Lung (tissue), 12 donors: ENCODE results near the gene SSNA1. TPM values are rescaled to one million over a fixed set of nuclear protein-coding genes. Genes with fewer than 3 reads are reported as not detected.

ENCODE experiments used
- ATAC-seq: fragments of 200-7000 bp; cut with Tn5 transposase; one replicate; pipeline ENCODE4 v1.9.1; 2020; ENCODE audit warnings: moderate number of reproducible peaks; ENCODE audit not compliant: insufficient read depth, low FRiP score
- DNase-seq, 3 donors: peaks; one replicate each; pipeline ENCODE4 v3.0.0-alpha.2; 2013 to 2017
- H3K27ac ChIP-seq, 2 donors: one replicate each; pipeline ENCODE4 v1.5.1; 2013; ENCODE audit warnings: mild to moderate bottlenecking in 2 of 2, moderate library complexity in 2 of 2, control low read depth in 1 of 2, inconsistent platforms in 1 of 2, low read depth in 1 of 2, low read length in 1 of 2
- H3K27me3 ChIP-seq, 3 donors: one replicate each; pipeline ENCODE4 v1.5.1; 2013; ENCODE audit warnings: low read length in 2 of 3; ENCODE audit not compliant: control insufficient read depth in 3 of 3, insufficient read depth in 3 of 3
- H3K36me3 ChIP-seq, 4 donors: one replicate each; pipeline ENCODE4 v1.5.1; 2013; ENCODE audit warnings: low read length in 4 of 4, mild to moderate bottlenecking in 1 of 4, moderate library complexity in 1 of 4; ENCODE audit not compliant: control insufficient read depth in 4 of 4, insufficient read depth in 4 of 4
- H3K4me1 ChIP-seq, 5 donors: one replicate each; pipeline ENCODE4 v1.5.1; 2013; ENCODE audit warnings: low read length in 5 of 5, mild to moderate bottlenecking in 2 of 5, moderate library complexity in 1 of 5; ENCODE audit not compliant: control insufficient read depth in 5 of 5, insufficient read depth in 5 of 5
- H3K4me3 ChIP-seq: one replicate; pipeline ENCODE4 v1.5.1; 2013; ENCODE audit warnings: mild to moderate bottlenecking, control low read depth, moderate library complexity
- H3K9ac ChIP-seq, 2 donors: one replicate each; pipeline ENCODE4 v1.5.1; 2013; ENCODE audit warnings: low read length in 2 of 2, control low read depth in 1 of 2; ENCODE audit not compliant: insufficient read depth in 1 of 2
- H3K9me3 ChIP-seq, 4 donors: one replicate each; pipeline ENCODE4 v1.5.1; 2013; ENCODE audit warnings: low read length in 3 of 4, mild to moderate bottlenecking in 1 of 4, moderate library complexity in 1 of 4; ENCODE audit not compliant: control insufficient read depth in 4 of 4, insufficient read depth in 3 of 4
- WGBS, 2 donors: extraction: QIAGEN DNeasy Blood & Tissue Kit; methylation state at CpG; one replicate each; pipeline ENCODE4 v1.1.7; 2013; 5-methylcytosine and 5-hydroxymethylcytosine counted together
- polyA plus RNA-seq, 2 donors: library from polyadenylated mRNA; stranded (reverse); fragments of 200-250 nt; gene quantifications; one replicate each; pipeline ENCODE4 v1.2.1, GENCODE V29; 2013
- total RNA-seq, 2 donors: library from RNA; depleted of rRNA in 1 of 2; stranded (reverse); fragments of >200 nt in 1 of 2; gene quantifications; one replicate each; pipeline ENCODE4 v1.2.1, GENCODE V29; 2014 to 2021
- TF ChIP-seq, protein P1 (sequence below): IDR thresholded peaks from 2 replicates; pipeline ENCODE4 v1.5.1; 2012; ENCODE audit warnings: mild to moderate bottlenecking; ENCODE audit errors: control extremely low read depth, extremely low read depth
- donor health status: control.
- donor health status: control.
- donor health status: Bipolar disorder and iron deficiency.
- donor health status: healthy.
- donor health status: DM: yes; HTN: yes; CAD: no.

Gene SSNA1
- total and polyA plus RNA-seq, 4 donors: 40.8 to 144 (median 101) TPM

DNA sequence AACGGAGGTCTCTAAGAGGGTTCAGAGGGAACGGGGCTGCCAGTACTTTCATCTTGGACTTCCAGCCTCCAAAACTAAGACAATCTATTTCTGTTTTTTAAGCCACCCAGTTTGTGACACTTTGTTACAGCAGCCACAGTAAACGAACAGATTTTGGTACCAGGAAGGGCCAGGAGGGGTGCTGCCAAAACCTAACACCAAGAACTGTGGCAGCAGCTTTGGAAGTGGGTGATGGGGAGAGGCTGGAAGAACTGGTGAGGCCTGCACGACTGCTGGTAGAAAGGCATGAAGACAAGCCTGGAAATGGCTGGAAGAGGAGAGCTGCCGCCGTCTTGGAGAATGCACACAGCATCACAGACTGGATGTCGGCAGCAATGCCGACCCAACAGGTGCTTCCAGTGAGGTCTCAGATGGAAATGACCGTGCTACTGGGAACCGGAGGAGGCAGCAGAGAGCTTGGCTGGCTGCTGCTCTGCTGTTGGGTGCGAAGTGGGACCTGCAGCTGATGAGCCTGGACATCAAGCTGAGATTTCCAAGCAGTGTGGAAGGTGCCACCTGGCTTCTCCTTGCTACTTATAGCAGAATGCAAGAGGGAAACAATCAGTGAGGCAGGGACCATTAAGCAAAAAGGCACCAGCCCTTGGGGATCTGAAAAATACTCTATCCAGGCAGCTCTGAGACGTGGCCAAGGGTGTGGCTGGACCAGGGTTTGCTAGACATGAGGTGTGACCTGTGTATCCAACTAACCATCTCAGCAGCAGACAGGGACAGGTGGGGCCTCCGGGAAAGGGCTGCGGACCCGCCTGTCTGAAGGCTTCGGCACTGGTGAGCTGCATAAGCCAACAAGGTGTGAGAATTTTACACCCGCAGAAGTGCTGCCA is 11.9 kb upstream of the SSNA1 start:
- TF ChIP-seq, protein P1, sequence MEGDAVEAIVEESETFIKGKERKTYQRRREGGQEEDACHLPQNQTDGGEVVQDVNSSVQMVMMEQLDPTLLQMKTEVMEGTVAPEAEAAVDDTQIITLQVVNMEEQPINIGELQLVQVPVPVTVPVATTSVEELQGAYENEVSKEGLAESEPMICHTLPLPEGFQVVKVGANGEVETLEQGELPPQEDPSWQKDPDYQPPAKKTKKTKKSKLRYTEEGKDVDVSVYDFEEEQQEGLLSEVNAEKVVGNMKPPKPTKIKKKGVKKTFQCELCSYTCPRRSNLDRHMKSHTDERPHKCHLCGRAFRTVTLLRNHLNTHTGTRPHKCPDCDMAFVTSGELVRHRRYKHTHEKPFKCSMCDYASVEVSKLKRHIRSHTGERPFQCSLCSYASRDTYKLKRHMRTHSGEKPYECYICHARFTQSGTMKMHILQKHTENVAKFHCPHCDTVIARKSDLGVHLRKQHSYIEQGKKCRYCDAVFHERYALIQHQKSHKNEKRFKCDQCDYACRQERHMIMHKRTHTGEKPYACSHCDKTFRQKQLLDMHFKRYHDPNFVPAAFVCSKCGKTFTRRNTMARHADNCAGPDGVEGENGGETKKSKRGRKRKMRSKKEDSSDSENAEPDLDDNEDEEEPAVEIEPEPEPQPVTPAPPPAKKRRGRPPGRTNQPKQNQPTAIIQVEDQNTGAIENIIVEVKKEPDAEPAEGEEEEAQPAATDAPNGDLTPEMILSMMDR: no peak
- Histone ChIP-seq H3K27me3 (no peaks in the 10 kb centered on the region), H3K4me3 (no peak overlapping the region), H3K36me3 (peaks cover 0 to 43% (median 7%) of the 10 kb centered on the region in 4 donors), H3K9me3 (no peaks in the 10 kb centered on the region), H3K27ac (no peak overlapping the region), H3K9ac (no peak overlapping the region), H3K4me1 (peaks cover 0 to 5% (median 0%) of the 10 kb centered on the region in 5 donors)
- WGBS, 2 donors: 60 to 62% methylated on average over 17 of the region's 17 CpGs
- DNase-seq (no peak), ATAC-seq (no peak)

DNA sequence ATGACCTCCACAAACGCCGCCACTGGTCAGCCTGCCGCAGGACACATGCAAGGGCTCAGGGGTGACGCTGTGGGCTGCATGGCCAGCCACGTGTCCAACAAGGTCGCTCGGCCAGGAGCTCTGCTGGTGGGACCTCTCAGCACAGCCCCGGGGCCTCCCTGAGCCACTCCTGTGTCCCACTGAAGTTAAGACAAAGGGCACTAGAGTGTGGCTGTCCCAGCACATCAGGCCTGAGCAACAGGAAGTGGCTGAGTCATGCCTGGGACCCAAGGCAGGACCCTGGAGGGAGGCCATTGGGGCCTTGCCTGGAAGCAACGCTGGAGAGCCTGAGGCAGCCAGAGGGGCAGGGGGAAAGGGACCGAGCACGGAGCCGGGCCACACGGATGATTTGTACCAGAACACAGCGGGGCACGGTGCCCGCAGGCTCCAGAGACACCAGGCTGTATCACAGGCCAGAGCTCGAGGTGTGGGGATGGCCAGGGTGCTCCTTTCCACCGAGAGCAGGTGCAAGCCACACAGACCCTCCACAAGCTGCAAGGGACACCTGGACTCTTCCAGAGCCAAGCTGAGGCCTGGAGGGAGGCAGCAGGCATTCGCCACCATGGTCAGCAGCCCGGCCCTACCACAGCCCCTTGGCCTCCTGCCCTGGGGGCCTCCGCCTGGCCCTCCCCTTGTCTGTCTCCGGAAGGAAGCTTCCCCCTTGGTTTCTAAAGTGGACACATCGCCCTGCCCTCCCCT is 10.1 kb upstream of the SSNA1 start:
- WGBS, 2 donors: 92 to 93% methylated on average over 23 of the region's 23 CpGs
- Histone ChIP-seq H3K9ac (no peak overlapping the region), H3K27me3 (no peaks in the 10 kb centered on the region), H3K4me3 (no peak overlapping the region), H3K4me1 (peaks cover 0 to 5% (median 0%) of the 10 kb centered on the region in 5 donors), H3K9me3 (peaks cover 0 to 2% (median 0%) of the 10 kb centered on the region in 4 donors), H3K36me3 (peaks cover 8 to 58% (median 17%) of the 10 kb centered on the region in 4 donors), H3K27ac (no peak overlapping the region)
- ATAC-seq (no peak), DNase-seq (no peak)
- TF ChIP-seq, protein P1: no peak

DNA sequence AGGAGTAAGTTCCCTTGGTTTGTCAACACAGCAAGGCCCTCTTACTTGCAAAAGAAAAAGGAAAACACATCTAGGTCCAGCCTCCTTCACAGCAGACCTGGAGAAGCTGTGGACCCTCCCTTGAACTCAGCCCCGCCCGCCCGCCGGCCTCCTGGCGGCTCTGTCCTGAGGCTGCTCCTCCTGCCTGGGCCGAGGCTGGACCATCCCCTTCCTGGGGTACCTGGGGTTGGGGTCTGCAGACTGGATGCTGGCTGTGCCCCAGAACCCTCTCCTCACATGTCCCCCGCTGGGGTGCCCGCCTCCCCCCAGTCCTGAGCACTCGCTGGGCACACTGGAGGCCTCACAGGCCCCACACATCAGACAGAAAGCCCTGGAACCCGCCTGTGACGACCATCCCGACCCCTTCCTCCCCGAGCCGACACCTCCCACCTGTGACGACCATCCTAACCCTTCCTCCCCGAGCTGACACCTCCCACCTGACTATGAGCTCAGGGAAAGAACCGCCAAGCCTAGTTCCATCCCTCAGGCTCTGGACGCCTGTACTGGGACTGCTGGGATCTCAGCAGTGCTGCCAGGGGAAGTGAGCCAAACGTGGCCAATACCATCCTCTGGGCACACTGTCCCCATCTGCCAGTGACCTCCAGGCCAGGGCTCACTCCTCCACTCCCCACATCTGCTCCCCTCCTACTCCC is 9.4 kb upstream of the SSNA1 start:
- Histone ChIP-seq H3K4me1 (peaks cover 0 to 5% (median 0%) of the 10 kb centered on the region in 5 donors), H3K27me3 (no peaks in the 10 kb centered on the region), H3K36me3 (peaks cover 8 to 65% (median 24%) of the 10 kb centered on the region in 4 donors), H3K9ac (no peak overlapping the region), H3K27ac (no peak overlapping the region), H3K9me3 (peaks cover 0 to 2% (median 0%) of the 10 kb centered on the region in 4 donors), H3K4me3 (no peak overlapping the region)
- ATAC-seq (no peak), DNase-seq (no peak)
- 91 to 94% methylated on average over 19 of the region's 19 CpGs for WGBS, 2 donors
- TF ChIP-seq, protein P1: no peak
